HEK293 (cell line): ENCODE measurements around the gene DRC7.

Experiments used
- CTCF ChIA-PET: fragments of 350-600 bp; formaldehyde crosslinking; extraction: SDS; loops from one replicate; lab custom pipeline; 2021; ENCODE audit warnings: antibody characterized with exemption; lab: Yijun Ruan, JAX
- POLR2A ChIA-PET: fragments of 300-600 bp; formaldehyde crosslinking; extraction: SDS; loops from one replicate; lab custom pipeline; 2020; ENCODE audit warnings: antibody characterized with exemption, inconsistent platforms; lab: Yijun Ruan, JAX
- H3K27ac ChIP-seq: fragments of 200-500 bp; sonication (Bioruptor generic); 2 replicates; pipeline ENCODE4 v1.5.1; 2014; ENCODE audit warnings: low read depth, low read length, control low read depth, inconsistent platforms; ENCODE audit errors: extremely low read depth
- H3K36me3 ChIP-seq, 2 experiments: fragments of 200-500 bp in 1 of 2; sonication (Bioruptor generic) in 1 of 2; 1 replicate in 1 of 2; 2 replicates in 1 of 2; pipeline ENCODE4 v1.5.1; 2014 to 2017; ENCODE audit warnings: inconsistent platforms in 2 of 2, low read length in 2 of 2; ENCODE audit not compliant: control insufficient read depth in 2 of 2, insufficient read depth in 1 of 2
- H3K4me1 ChIP-seq: fragments of 200-500 bp; sonication (Bioruptor generic); 2 replicates; pipeline ENCODE4 v1.5.1; 2014; ENCODE audit warnings: mild to moderate bottlenecking, low read length, inconsistent platforms; ENCODE audit not compliant: control insufficient read depth, insufficient read depth
- H3K4me3 ChIP-seq: 2 replicates; pipeline ENCODE4 v1.5.1; 2011; ENCODE audit warnings: low read depth, mild to moderate bottlenecking, control low read depth, low read length, moderate library complexity
- H3K9me3 ChIP-seq: fragments of 200-500 bp; sonication (Bioruptor generic); 2 replicates; pipeline ENCODE4 v1.5.1; 2014; ENCODE audit warnings: low read depth, low read length, inconsistent platforms; ENCODE audit not compliant: control insufficient read depth, insufficient read depth
- EGR2 ChIP-seq: fragments of 450-650 bp; formaldehyde crosslinking; IDR thresholded peaks from 2 replicates; pipeline ENCODE4 v1.5.1; 2016; ENCODE audit warnings: low read depth, missing biosample characterization, missing genetic modification characterization
- GLIS1 ChIP-seq: fragments of 450-650 bp; formaldehyde crosslinking; IDR thresholded peaks from 2 replicates; pipeline ENCODE4 v1.5.1; 2016; ENCODE audit warnings: missing biosample characterization, missing genetic modification characterization
- PATZ1 ChIP-seq: fragments of 450-650 bp; formaldehyde crosslinking; IDR thresholded peaks from 2 replicates; pipeline ENCODE4 v1.5.1; 2016; ENCODE audit warnings: missing biosample characterization, missing genetic modification characterization
- REPIN1 ChIP-seq: fragments of 450-650 bp; formaldehyde crosslinking; IDR thresholded peaks from 2 replicates; pipeline ENCODE4 v1.5.1; 2017; ENCODE audit warnings: missing biosample characterization, missing genetic modification characterization, low read depth
- REST ChIP-seq: fragments of 450-650 bp; formaldehyde crosslinking; IDR thresholded peaks from 2 replicates; pipeline ENCODE4 v1.5.1; 2016; ENCODE audit warnings: missing biosample characterization, missing genetic modification characterization
- YY2 ChIP-seq: fragments of 450-650 bp; formaldehyde crosslinking; IDR thresholded peaks from 2 replicates; pipeline ENCODE4 v1.5.1; 2016; ENCODE audit warnings: missing biosample characterization, missing genetic modification characterization
- ZFHX2 ChIP-seq: fragments of 450-650 bp; formaldehyde crosslinking; conservative IDR thresholded peaks from 2 replicates; pipeline ENCODE4 v1.5.1; 2016; ENCODE audit warnings: missing biosample characterization, missing genetic modification characterization
- ZNF148 ChIP-seq: fragments of 450-650 bp; formaldehyde crosslinking; IDR thresholded peaks from 2 replicates; pipeline ENCODE4 v1.5.0; 2017; ENCODE audit warnings: missing biosample characterization, missing genetic modification characterization, borderline replicate concordance
- ZNF416 ChIP-seq: fragments of 450-650 bp; formaldehyde crosslinking; IDR thresholded peaks from 2 replicates; pipeline ENCODE4 v1.5.1; 2016; ENCODE audit warnings: missing biosample characterization, missing genetic modification characterization
- ZNF473 ChIP-seq: fragments of 450-650 bp; formaldehyde crosslinking; IDR thresholded peaks from 2 replicates; pipeline ENCODE4 v1.5.1; 2017; ENCODE audit warnings: missing biosample characterization, missing genetic modification characterization
- ZNF513 ChIP-seq: fragments of 450-650 bp; IDR thresholded peaks from 2 replicates; pipeline ENCODE4 v1.5.1; 2018; ENCODE audit warnings: missing biosample characterization, missing genetic modification characterization
- ZNF785 ChIP-seq: fragments of 450-650 bp; formaldehyde crosslinking; IDR thresholded peaks from 2 replicates; pipeline ENCODE4 v1.5.1; 2016; ENCODE audit warnings: missing biosample characterization, missing genetic modification characterization
- ZNF843 ChIP-seq: fragments of 450-650 bp; formaldehyde crosslinking; IDR thresholded peaks from 2 replicates; pipeline ENCODE4 v1.5.1; 2016; ENCODE audit warnings: missing biosample characterization, missing genetic modification characterization

Gene DRC7

GRCh38 chr16:57754354-57755060 lies 59.9 kb downstream of the DRC7 start:
- Histone ChIP-seq H3K4me1 (no peaks in the 10 kb centered on the region), H3K27ac (no peak overlapping the region), H3K9me3 (no peaks in the 10 kb centered on the region), H3K4me3 (no peak overlapping the region), H3K36me3 (peaks cover 0 to 89% of the 10 kb centered on the region in 2 experiments; a peak in 1 of 3 replicates)
- CTCF ChIA-PET = interaction anchor here (0.6 kb wide), 1 partner anchor 101 kb away, joined by 3 read pairs; no protein-coding TSS in a partner anchor
- POLR2A ChIA-PET = interaction anchor here (1.2 kb wide), 1 partner anchor 18 kb away, joined by 3 read pairs; no protein-coding TSS in a partner anchor
- peak; percentile 82 for TF ChIP-seq GLIS1 (tag by site-specific recombination)
- no peak for TF ChIP-seq ZNF148 (tag by site-specific recombination)
- no peak for TF ChIP-seq YY2 (tag by site-specific recombination)
- TF ChIP-seq REPIN1 = no peak

GRCh38 chr16:57755061-57755684 lies 60.6 kb downstream of the DRC7 start:
- Histone ChIP-seq H3K4me3 (no peak overlapping the region), H3K4me1 (no peaks in the 10 kb centered on the region), H3K27ac (no peak overlapping the region), H3K9me3 (no peaks in the 10 kb centered on the region), H3K36me3 (peaks cover 0 to 88% of the 10 kb centered on the region in 2 experiments; a peak in 1 of 3 replicates)
- TF ChIP-seq ZNF513 (tag by site-specific recombination) (0 out of 2 replicates have a peak, but pooled peaks have one; percentile 44), ZNF843 (tag by site-specific recombination) (no peak), PATZ1 (tag by site-specific recombination) (no peak), ZNF473 (tag by site-specific recombination) (no peak), REPIN1 (no peak), ZFHX2 (tag by site-specific recombination) (peak; percentile 63), REST (tag by site-specific recombination) (no peak), GLIS1 (tag by site-specific recombination) (no peak), ZNF785 (no peak), ZNF416 (tag by site-specific recombination) (no peak), EGR2 (tag by site-specific recombination) (peak; percentile 63)
- POLR2A ChIA-PET = interaction anchor here (0.6 kb wide), 1 partner anchor 107 kb away, joined by 6 read pairs; no protein-coding TSS in a partner anchor
- CTCF ChIA-PET = interaction anchor here (0.6 to 3.3 kb wide), 4 partner anchors 56 to 342 kb away, joined by 3 to 20 read pairs (median 4); no protein-coding TSS in a partner anchor
